ENCODE measurements around the gene ANAPC4.

- TF ChIP-seq POLR2A (IDR thresholded peaks at IDR 0.05; ENCODE audit: control extremely low read depth in 1 of 2, low read depth in 2 of 2, low read length in 2 of 2) = no peak
- no peak for TF ChIP-seq JUND (IDR thresholded peaks at IDR 0.05; ENCODE audit: low read length)
- no peak for TF ChIP-seq GTF2F1 (IDR thresholded peaks at IDR 0.05; ENCODE audit: borderline replicate concordance, low read depth, low read length)
- no peak for TF ChIP-seq CTCF (IDR thresholded peaks at IDR 0.05; ENCODE audit: control extremely low read depth in 1 of 3, insufficient read depth in 1 of 3, low read depth in 1 of 3, low read length in 3 of 3)
- TF ChIP-seq CREB1 (IDR thresholded peaks at IDR 0.05) = no peak
- no peak for TF ChIP-seq ZNF274 (IDR thresholded peaks at IDR 0.05; ENCODE audit: borderline replicate concordance, extremely low read depth, low read length)
- TF ChIP-seq E2F6 (IDR thresholded peaks at IDR 0.05) = no peak
- TF ChIP-seq EZH2 (IDR thresholded peaks at IDR 0.05; ENCODE audit: low read depth, low read length, severe bottlenecking) = no peak
- TF ChIP-seq TCF12 (IDR thresholded peaks at IDR 0.05; ENCODE audit: low read depth, low read length) = no peak
- no peak for TF ChIP-seq EP300 (IDR thresholded peaks at IDR 0.05; ENCODE audit: borderline replicate concordance in 1 of 2, low read depth in 2 of 2, low read length in 2 of 2)
- no peak for TF ChIP-seq ATF3 (IDR thresholded peaks at IDR 0.05; ENCODE audit: insufficient read depth, low read depth, low read length)
Measured at GRCh38 chr4:25443851-25444250, 66.8 kb downstream of the ANAPC4 start.

Data from H1 (cell line).